Neural progenitor cell (in vitro differentiated cells): ENCODE data around the gene CPLANE1. TPM values are rescaled to one million over a fixed set of nuclear protein-coding genes. Genes with fewer than 3 reads are reported as not detected.

Experiments used
- DNase-seq: peaks from one replicate; pipeline ENCODE4 v3.0.0-alpha.2; 2016; ENCODE audit warnings: low spot score
- H2AFZ ChIP-seq: fragments of 200-600 bp; sonication (generic); replicated peaks from 2 replicates; pipeline ENCODE4 v1.6.1; 2016; ENCODE audit warnings: antibody characterized with exemption
- H3F3A ChIP-seq: fragments of 200-600 bp; sonication (generic); 2 replicates; pipeline ENCODE4 v1.6.1; 2016; ENCODE audit warnings: antibody characterized with exemption, low read depth
- H3K27ac ChIP-seq: fragments of 200-600 bp; sonication (generic); 2 replicates; pipeline ENCODE4 v1.5.1; 2016; ENCODE audit warnings: mild to moderate bottlenecking
- H3K27me3 ChIP-seq: fragments of 200-600 bp; sonication (generic); 2 replicates; pipeline ENCODE4 v1.6.1; 2016; ENCODE audit warnings: mild to moderate bottlenecking, moderate library complexity
- H3K36me3 ChIP-seq: fragments of 200-600 bp; sonication (generic); 2 replicates; pipeline ENCODE4 v1.5.1; 2016
- H3K4me1 ChIP-seq: fragments of 200-600 bp; sonication (generic); 2 replicates; pipeline ENCODE4 v1.6.1; 2016; ENCODE audit warnings: mixed run types
- H3K4me2 ChIP-seq: fragments of 200-600 bp; sonication (generic); 2 replicates; pipeline ENCODE4 v1.6.1; 2016
- H3K4me3 ChIP-seq: fragments of 200-600 bp; sonication (generic); 2 replicates; pipeline ENCODE4 v1.5.1; 2016
- H3K79me2 ChIP-seq: fragments of 200-600 bp; sonication (generic); 2 replicates; pipeline ENCODE4 v1.6.1; 2016; ENCODE audit warnings: low read depth
- H3K9ac ChIP-seq: fragments of 200-600 bp; sonication (generic); 2 replicates; pipeline ENCODE4 v1.6.1; 2016
- H3K9me3 ChIP-seq: fragments of 200-600 bp; sonication (generic); 2 replicates; pipeline ENCODE4 v1.5.1; 2016; ENCODE audit warnings: low read depth
- H4K20me1 ChIP-seq: fragments of 200-600 bp; sonication (generic); 2 replicates; pipeline ENCODE4 v1.6.1; 2016; ENCODE audit warnings: low read depth
- H3K27ac Mint-ChIP-seq: 3 replicates; pipeline ENCODE4 v1.8.0; 2021; ENCODE audit warnings: mixed read lengths
- H3K27me3 Mint-ChIP-seq: 2 replicates; pipeline ENCODE4 v1.8.0; 2022; ENCODE audit warnings: low read depth, mild to moderate bottlenecking, inconsistent platforms, moderate library complexity, mixed read lengths; ENCODE audit not compliant: insufficient read depth
- H3K36me3 Mint-ChIP-seq: 3 replicates; pipeline ENCODE4 v1.8.0; 2021; ENCODE audit warnings: mixed read lengths
- H3K4me1 Mint-ChIP-seq: 3 replicates; pipeline ENCODE4 v1.8.0; 2021; ENCODE audit warnings: mixed read lengths
- H3K4me3 Mint-ChIP-seq: 3 replicates; pipeline ENCODE4 v1.8.0; 2021; ENCODE audit warnings: mild to moderate bottlenecking, moderate library complexity, mixed read lengths
- H3K9me3 Mint-ChIP-seq: 3 replicates; pipeline ENCODE4 v1.8.0; 2020; ENCODE audit warnings: mixed read lengths
- CTCF ChIP-seq: fragments of 200-600 bp; sonication (generic); IDR thresholded peaks from 2 replicates; pipeline ENCODE4 v1.5.1; 2017; ENCODE audit warnings: antibody characterized with exemption, mild to moderate bottlenecking
- EZH2 ChIP-seq: fragments of 200-600 bp; sonication (generic); IDR thresholded peaks from 2 replicates; pipeline ENCODE4 v1.6.1; 2017; ENCODE audit warnings: antibody characterized with exemption, mild to moderate bottlenecking, moderate library complexity
- EZH2phosphoT487 ChIP-seq: fragments of 200-600 bp; sonication (generic); IDR thresholded peaks from 2 replicates; pipeline ENCODE4 v1.6.1; 2017; ENCODE audit warnings: antibody characterized with exemption
- total RNA-seq: library from RNA; depleted of rRNA; stranded (reverse); fragments of >200 nt; gene quantifications from 2 replicates; pipeline ENCODE4 v1.2.3, GENCODE V29; 2015; ENCODE audit warnings: low replicate concordance

The CPLANE1 gene
- total RNA-seq, 1 donor from 2014 or later = 23.4 TPM

DNA sequence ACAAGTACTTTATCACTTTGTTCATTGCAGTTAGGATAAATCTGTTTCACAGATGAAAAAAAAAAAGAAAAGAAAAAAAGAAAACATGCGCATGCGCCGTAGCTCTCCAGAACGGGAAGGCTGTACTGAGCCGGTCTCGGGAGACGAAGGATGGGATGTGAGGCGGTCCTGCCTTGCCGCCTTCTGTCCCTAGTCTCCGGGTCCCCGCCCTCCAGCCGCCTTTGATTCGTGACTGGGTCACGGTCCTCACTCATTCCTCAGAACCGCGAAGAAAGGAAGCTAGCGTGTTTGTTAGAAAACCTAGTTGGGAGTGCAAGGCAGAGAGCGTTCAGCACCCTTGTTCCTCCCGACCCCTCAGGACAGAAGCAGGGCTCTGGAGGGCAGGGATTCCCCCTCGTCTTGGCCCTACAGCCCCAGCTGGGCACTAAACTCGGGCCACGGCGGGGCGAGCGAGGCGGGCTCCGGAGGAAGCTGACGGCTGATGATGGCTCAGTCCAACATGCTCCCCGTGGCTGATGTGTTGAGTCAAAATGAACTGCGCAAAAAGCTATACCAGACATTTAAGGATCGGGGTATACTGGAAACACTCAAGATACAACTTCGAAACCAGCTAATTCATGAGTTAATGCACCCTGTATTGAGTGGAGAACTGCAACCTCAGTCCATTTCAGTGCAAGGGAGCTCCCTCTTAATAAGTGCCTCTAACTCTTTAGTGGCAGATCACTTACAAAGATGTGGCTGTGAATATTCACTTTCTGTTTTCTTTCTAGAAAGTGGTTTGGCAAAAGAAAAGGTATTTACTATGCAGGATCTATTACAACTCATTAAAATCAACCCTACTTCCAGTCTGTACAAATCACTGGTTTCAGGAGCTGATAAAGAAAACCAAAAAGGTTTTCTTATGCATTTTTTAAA lies 40.0 kb downstream of the CPLANE1 start:
- Histone ChIP-seq H3K36me3 (peaks cover 8% of the 10 kb centered on the region), H3K27me3 (no peaks in the 10 kb centered on the region), H4K20me1 (no peaks in the 10 kb centered on the region), H3K27ac (no peak overlapping the region), H2AFZ (no peak overlapping the region), H3F3A (no peaks in the 10 kb centered on the region), H3K4me1 (no peaks in the 10 kb centered on the region), H3K79me2 (no peaks in the 10 kb centered on the region), H3K4me2 (no peak overlapping the region), H3K9me3 (no peaks in the 10 kb centered on the region), H3K9ac (no peak overlapping the region), H3K4me3 (no peak overlapping the region)
- Mint-ChIP-seq H3K36me3 (peaks cover 24% of the 10 kb centered on the region), H3K4me1 (no peaks in the 10 kb centered on the region), H3K4me3 (no peak overlapping the region), H3K27me3 (no peaks in the 10 kb centered on the region), H3K27ac (no peak overlapping the region), H3K9me3 (no peaks in the 10 kb centered on the region)
- TF ChIP-seq EZH2phosphoT487 = no peak
- TF ChIP-seq CTCF = no peak
- no peak for TF ChIP-seq EZH2
- no peak for DNase-seq

GRCh38 chr5:37207802-37208201 lies 41.4 kb downstream of the CPLANE1 start:
- H3K27me3 Mint-ChIP-seq = no peaks in the 10 kb centered on the region
- no peaks in the 10 kb centered on the region for H3K79me2 ChIP-seq

GRCh38 chr5:37206736-37207135 lies 42.4 kb downstream of the CPLANE1 start:
- TF ChIP-seq EZH2 (no peak), CTCF (no peak), EZH2phosphoT487 (no peak)
- Mint-ChIP-seq H3K4me1 (no peaks in the 10 kb centered on the region), H3K4me3 (no peak overlapping the region), H3K27me3 (no peaks in the 10 kb centered on the region), H3K9me3 (no peaks in the 10 kb centered on the region), H3K36me3 (peaks cover 23% of the 10 kb centered on the region), H3K27ac (no peak overlapping the region)
- no peak overlapping the region for H3K4me2 ChIP-seq
- H3K36me3 ChIP-seq = no peaks in the 10 kb centered on the region
- H3K4me3 ChIP-seq = no peak overlapping the region
- H4K20me1 ChIP-seq = no peaks in the 10 kb centered on the region
- H2AFZ ChIP-seq = no peak overlapping the region
- H3K27ac ChIP-seq = no peak overlapping the region
- no peaks in the 10 kb centered on the region for H3K4me1 ChIP-seq
- H3K9me3 ChIP-seq = no peaks in the 10 kb centered on the region
- H3K27me3 ChIP-seq = no peaks in the 10 kb centered on the region
- DNase-seq = no peak
- no peaks in the 10 kb centered on the region for H3F3A ChIP-seq
- no peaks in the 10 kb centered on the region for H3K79me2 ChIP-seq
- no peak overlapping the region for H3K9ac ChIP-seq

More at GRCh38 chr5:37207802-37208201, 41.4 kb downstream of the CPLANE1 start:
- no peaks in the 10 kb centered on the region for H3K9me3 ChIP-seq
- TF ChIP-seq EZH2phosphoT487 (no peak), CTCF (no peak), EZH2 (no peak)
- no peak overlapping the region for H3K4me2 ChIP-seq
- H3K9me3 Mint-ChIP-seq = no peaks in the 10 kb centered on the region
- H3K9ac ChIP-seq = no peak overlapping the region
- no peaks in the 10 kb centered on the region for H3F3A ChIP-seq
- H3K27me3 ChIP-seq = no peaks in the 10 kb centered on the region
- peaks cover 4% of the 10 kb centered on the region for H3K36me3 ChIP-seq
- H4K20me1 ChIP-seq = no peaks in the 10 kb centered on the region
- H3K4me1 ChIP-seq = no peaks in the 10 kb centered on the region
- H3K36me3 Mint-ChIP-seq = peaks cover 24% of the 10 kb centered on the region
- no peak for DNase-seq
- no peak overlapping the region for H2AFZ ChIP-seq
- H3K4me3 Mint-ChIP-seq = no peak overlapping the region
- no peak overlapping the region for H3K4me3 ChIP-seq
- H3K27ac ChIP-seq = no peak overlapping the region
- H3K4me1 Mint-ChIP-seq = no peaks in the 10 kb centered on the region
- H3K27ac Mint-ChIP-seq = no peak overlapping the region
